ENCODE measurements around the gene TSPAN9.

The TSPAN9 gene

DNA sequence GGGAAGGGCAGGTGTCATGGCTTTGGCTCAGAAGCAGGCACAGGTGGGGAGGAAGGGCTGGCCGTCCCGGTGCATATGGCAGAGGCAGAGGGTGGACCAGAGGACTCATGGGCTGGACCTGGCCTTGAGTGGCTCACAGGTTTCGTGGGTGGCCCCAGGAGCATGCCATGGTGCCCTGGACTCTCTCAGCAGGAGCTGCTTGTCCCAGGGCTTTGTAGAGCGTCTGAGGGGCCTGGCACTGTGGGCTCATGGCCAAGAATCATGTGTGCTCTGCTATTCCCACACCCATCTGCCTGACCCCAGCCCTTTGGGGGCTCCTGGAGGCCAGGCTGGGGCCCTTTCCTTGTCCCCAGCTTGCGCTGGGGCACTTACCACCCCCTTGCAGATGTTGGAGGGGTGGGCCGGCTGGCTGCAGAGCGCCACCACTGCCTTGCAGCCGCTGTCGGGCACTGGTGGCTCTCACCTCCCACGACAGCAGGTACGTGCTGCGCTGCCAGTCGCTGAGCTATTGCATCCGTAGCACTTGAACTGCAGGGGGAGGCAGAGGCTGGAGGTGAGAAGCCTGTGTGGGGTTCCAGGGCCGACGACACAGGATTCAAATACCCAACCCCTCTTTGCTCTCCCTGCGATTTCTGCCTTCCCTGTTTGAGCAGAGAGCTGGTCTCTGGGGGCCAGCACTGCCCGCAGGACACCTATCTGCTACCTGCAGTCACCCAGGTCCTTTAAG is 226.4 kb downstream of the TSPAN9 start:
- DNase-seq = no peak

DNA sequence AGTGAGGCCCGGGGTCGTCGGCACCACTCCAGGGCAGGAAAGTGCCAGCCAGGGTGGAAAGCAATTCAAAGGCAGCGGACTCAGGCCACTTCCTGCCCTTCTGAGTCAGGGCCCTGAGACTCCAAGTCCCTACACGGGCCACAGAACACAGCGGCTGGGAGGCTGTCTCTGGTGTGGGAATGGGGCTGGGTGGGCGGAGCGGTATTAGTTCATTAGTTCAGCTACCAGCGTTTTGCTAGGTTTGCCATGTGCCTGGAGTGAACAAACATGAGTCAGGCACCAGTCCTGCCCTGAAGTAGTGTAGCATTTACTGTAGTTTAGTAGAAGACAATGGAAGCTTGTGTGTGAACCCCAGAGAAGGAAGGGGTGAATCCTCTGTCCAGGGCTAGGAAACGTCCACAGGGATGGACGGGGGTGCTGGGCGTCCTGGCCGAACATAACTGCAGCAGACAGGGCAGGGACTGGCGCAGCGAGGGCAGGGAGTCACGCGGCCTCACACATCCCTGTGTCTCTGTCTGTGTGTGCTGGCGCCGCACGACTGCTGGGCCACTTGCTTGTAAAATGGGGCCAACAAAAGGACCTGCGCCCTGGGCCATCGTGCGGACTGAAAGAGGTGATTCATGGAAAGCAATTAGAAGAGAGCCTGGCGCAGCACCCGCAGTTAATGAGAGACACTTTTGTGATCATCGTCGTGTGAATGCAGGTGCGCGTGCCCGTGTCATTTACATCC is 227.4 kb downstream of the TSPAN9 start:
- no peak for DNase-seq

DNA sequence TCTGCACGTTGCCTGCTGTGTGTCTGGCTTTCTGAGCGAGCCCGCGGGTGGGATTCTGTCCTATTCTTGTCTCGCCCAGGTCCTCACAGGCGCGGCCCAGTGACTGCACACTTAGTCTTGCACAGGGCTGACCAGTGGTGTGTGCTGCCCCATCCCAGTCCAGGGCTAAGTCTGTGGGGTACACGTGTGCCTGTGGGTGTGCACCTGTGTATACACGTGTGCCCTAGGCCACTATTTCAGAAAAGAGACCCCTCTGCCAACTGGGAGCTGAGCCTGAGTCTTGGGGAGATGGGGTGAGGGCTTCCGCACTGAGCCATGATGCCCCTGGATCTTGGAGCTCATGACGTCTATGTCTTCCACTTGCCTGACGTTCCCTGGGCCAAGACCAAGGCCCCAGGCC is 228.3 kb downstream of the TSPAN9 start:
- no peak for DNase-seq

DNA sequence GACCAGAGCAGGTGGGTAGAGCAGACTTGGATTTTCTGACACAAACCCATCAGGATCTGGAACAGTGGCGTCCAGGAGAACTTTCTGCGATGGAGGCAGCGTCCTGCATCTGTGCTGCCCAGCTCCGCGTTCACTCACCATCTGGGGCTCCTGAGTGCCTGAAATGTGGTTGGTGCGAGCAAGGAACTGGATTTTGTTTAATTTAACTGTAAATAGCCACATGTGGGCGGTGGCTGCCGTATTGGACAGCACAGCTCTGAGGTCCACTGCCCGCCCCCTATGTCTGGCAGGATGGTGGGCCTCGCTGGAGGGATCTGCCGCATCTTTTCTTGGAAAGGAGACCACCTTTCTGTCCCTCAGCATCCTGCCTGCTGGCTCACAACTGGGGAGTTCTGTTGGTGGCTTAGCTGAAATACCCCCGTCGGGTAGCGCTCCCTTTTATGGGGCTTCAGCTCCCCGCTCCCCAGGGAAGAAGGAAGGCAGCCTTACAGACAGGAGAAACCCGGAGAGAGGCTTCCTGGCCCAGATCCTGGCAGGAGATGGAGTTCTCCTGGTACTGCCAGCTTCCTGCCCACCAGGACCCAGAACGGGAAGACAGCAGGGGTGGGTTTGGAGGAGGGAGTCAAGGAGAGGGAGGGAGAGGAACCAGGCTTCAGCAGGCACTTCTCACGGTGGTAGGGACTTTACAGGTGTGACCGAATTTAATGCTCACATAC is 228.9 kb downstream of the TSPAN9 start:
- no peak for DNase-seq

DNA sequence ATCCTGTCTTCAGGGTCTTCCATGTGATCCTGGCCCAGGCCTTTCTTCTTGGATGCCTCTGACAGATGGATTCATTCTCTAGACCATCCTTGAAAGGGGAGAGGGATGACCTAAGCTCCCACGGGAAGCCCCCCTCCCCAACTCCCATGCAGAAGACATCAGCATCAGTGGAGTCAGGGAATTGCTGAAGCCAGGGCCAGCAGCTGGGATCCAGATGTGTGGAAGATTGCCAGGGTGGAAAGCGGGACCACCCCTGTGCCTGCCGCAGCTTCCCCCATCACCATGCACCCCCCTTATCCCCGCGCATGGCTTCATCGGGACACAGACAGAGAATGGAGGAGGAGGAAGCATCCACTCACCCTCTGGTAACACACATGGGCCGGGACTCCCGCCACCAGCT is 230.2 kb downstream of the TSPAN9 start:
- DNase-seq = no peak

DNA sequence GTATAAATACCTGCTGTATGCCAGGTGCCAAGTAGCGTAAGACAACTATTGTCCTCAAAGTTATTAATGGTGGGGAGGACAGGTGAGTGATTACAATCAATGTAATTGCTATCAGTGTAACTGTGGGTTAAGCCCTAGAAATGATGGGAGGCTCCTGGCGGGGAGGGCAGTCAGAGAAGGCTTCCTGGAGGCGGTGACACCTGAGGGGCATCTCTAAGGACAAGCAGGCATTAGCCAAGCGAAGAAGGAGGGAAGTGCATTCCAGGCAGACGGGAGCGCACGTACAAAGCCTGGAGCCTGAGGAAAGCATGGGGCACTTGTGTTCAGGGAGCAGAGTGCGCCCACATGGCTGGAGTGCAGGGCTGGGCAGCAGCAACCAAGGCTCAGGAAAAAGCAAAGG is 230.9 kb downstream of the TSPAN9 start:
- DNase-seq = no peak

DNA sequence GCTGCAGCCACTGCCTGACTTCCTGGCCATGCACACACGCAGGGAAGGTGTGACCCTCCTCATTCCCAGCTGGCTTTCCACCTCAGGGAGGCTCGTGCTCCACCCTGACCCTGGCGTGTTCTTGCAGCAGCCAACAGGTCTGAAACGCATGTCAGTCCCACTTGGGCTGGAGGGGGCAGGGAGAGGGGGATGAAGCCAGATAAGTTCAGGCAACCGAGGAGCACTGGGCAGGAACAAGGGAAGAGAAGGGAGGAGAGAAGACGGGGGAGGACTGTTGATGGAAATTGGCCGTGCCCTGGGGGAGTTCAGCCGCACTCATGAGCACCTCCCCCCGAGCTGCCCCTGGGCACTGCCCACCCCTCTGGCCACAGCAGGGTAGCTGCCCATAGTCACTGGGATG is 231.4 kb downstream of the TSPAN9 start:
- no peak for DNase-seq

DNA sequence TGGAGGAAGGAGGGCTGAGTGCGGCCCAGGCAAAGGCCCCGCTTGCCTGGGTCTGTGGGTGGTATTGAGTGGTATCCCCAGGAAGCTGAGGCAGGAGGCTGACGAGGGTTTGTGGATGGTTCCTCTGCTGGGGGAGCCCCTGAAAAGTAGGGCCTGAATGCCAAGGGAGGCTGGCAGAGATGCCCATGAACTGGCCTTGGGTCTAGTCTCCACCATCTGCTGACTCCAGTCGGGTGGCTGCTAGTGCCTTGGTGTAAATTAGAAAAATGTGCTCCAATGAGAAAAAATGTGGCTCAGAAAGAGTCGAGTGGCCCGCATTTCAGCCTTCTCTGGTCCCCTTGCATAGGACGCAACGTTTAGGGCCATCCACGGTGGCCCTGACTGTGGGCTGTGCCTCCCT is 232.6 kb downstream of the TSPAN9 start:
- no peak for DNase-seq

DNA sequence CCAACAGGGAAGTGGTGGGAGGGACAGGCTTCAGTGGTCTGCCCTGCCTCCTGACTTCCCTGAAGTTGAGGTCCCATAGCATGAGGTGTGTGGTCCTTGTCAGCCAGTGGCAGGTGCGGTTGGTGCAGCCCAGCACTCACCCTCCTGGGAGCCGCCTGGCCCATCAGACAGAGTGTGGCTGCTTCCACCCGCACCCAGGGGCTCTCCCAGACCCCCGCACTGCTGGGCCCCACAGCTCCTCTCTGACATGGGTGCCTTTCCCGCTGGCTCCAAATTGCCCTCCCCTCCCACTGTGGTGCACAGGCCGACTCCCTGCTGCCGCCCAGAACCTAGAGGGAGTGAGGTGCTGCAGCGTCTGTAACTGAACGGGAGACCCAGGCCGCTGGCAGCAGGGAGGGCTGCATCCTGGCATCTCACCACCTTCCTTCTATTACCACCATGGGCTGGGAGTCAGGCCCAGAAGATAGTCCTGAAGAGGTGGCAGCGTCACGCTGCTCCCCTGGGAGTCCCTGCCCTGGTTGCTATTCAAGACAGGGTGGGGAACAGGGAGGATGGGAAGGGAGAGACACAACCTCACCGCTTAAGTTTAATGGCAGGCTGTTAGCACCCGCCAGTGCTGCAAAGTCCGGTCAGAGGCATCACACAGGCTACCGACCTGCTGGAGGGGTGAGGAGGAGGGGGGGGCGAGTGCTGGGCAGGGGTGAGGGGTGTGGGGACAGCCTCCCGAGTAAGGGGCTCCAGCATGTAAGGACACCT is 233.3 kb downstream of the TSPAN9 start:
- DNase-seq = no peak

DNA sequence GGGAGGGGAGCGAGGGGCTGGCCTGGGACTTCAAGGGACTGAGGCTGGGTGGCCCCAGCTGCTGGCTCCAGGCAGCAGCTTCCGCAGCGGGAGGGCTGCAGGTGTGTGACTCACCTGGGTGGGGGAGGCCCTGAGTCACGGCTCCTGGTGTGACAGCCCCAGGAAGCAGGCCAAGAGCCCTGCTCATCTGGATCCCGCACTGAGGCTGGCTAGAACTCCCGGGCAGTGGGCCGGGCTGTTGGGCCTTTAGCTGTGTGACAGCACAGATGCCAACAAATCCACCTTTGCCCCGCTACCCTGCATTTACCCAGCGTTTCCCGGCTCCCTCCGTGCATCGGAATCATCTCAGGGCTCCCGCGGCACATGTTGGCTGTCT is 233.8 kb downstream of the TSPAN9 start:
- no peak for DNase-seq

DNA sequence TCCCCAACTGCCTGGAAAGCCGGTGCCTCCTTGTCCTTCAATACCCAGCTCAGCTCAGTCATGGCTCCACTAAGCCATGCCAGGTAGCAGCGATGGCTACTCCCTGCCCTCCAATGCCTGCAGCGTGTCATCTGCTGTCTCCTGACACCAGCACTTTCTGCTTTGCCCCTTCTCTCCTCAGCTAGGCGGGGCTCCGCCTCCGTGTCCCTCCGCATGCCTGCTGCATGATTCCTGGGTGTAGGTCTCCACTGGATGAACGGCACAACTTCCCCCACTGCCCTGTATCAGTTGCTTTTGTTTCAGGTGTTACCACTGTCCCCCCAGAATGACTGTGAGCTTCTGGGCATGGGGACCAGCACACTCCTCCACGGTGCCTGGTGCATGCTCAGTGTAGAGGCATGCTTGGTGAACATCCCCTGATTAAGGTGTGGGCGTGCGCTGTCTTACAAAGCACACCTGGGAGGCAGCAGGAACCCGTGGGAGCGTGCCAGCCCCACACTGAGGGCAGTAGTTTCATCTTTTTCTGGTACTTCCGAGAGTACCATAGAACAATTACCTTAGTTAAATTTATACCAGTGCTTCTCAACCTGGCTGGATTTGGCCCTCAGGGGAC is 234.4 kb downstream of the TSPAN9 start:
- DNase-seq = no peak

DNA sequence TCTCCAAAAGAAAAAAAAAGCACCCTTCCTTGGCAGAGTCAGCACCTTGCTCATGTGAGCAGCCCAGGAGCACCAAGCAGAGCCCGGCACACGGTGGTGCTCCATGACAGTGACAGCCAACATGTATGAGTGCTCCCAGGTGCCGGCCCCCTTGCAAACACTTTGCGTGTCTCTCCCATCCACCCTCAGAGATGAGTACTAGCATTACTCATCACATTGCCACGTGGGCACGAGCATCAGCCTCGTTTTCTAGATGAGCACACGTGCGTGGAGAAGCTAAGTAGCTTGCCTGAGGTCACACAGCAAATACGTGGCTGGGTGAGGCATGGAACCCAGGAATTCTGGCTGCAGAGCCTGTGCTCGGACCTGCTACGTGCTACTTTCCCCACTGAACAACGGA is 235.9 kb downstream of the TSPAN9 start:
- no peak for DNase-seq

DNA sequence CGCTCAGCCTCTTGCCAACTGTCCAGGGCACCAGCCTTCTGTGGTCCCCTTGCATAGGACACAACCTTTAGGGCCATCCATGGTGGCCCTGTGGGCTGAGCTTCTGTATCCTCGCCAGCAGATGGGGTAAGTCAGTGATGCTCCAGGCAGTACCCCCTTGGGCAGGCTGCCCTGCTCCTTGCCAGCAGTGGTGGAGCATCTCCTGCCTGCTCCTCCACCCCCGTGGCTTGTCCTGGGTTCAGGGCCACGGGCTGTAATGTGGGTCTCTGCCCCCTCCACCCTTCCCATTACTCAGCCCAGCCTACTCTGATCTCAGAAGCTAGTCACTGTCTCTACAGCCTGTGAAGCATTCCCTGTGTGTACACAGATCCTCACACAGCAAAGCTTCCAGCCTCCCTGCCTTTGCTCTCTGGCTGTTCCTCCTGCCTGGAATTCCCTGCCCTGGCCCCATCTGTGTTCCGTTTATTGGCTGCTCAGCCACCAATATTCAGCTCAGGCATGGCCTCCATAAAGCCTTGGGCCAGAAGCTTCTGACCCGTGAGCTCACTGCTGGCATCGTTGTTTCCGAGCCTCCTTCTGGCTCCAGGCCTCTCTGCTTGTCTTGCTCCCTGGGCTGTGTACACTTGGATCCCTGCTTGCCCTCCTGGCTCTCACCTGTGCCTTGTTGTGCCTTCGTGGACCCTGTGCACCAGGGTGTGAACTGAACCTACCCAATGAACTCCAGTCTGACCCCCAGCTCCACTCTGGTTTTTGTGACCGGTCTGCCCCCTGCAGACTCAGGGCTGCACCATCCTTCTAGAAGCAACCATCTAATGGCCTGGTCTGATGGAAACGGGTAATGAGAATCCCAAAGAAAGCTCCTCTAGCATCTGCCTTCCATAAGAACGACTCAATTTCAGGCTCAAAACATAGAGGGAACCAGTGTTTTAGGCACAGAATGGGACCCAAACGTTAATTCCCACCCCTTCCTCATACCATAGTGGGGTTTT is 236.8 kb downstream of the TSPAN9 start:
- no peak for DNase-seq

DNA sequence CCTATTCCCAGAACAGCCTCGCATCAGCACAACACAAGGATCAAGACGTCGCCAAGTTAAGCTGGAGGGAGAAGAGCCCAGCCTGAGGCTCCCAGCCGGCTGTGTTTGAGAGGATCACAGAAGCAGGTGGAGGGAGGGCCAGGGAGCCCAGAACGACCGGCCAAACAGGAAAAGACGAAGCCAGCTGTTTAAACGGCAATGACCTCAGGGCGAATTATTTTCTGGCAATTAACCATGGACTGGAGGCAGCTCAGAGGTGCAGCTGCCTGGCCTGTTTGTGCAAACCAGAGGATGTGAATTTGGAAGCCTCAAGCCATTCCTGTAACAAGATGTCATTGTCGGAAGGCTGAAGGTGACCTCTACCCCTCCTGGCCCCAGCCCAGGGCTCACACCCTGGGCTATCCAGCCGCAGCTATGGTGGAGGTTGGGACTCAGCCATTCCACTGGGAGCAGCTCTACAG is 238.1 kb downstream of the TSPAN9 start:
- no peak for DNase-seq

DNA sequence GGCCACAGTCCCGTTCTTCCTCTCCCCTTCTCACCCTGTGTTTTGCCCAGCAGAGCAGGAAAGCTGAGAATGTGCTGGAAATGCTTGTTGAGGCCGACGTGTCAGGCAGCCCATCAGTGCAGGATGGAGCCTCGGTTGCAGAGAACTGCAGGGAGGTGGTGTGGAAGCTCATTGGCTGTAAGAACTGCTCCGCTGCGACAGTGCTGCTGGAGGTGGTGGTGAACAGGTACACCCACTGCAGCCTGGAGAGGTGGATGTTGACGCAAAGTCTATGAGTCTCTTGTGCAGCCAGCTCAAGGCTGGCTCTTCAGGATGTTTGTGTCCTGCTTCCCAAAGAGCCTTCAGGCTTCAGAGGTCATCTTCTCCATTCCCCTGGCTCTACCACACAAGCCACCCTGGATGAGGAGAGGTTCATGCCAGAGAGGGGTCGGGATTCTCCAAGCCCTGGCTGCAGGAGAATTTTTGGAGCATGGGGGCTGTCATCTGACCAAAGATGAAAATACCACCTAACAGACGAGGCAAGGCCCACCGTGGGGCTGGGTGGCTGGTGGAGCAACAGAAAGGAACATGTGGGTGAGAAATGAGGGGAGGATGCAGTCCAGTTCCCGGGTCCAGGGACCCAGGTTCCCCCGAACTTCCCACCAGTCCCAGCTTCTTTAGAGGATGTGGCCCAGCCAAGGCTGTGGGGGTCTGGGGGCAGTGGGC is 239.7 kb downstream of the TSPAN9 start:
- no peak for DNase-seq

DNA sequence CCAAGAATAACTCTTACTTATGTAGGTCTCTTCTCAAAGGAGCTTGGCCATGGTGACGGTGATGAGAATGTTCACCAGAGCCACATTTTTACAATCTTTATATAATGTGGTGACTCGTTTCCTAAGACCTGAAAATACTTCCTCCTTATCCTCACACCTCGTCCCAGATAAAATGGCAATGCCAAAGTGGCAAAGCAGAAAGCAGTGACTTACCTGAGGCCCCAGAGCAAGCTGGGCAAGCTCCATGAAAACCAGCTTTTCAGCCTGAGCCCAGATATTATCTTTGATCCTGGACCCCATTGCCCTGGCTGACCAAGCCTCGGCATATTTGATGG is 240.3 kb downstream of the TSPAN9 start:
- DNase-seq = no peak

DNA sequence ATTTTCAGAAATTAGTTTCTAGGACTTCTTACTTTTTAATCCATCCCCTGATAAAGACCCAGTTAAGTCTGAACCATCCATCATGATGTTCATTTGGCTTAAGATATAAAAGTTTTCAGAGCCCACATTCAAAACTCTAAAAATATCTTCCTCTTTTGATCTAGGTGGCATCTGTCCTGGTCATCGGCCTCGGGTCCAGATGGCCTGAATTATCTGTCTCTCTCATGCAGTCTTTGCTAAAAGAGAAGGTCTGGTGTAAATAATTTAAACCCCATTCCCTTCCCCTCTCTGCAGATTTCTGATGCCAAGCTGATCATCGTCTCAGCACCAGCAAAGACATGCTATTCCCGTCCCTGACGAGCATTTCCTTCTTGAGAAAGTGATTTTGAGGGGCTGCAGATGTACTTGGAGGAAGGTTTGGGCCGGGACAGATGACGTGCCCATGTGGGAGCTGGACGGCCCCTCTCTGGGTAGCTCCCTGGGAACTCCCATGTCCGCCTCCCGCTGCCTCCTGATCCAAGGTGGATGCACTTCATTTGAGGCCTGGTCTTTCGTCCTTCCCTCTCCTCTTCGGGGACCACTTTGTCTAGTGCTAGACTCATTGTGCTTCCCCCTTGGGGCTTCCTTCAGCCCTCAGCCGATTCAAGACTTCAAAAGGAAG is 240.8 kb downstream of the TSPAN9 start:
- DNase-seq = no peak

DNA sequence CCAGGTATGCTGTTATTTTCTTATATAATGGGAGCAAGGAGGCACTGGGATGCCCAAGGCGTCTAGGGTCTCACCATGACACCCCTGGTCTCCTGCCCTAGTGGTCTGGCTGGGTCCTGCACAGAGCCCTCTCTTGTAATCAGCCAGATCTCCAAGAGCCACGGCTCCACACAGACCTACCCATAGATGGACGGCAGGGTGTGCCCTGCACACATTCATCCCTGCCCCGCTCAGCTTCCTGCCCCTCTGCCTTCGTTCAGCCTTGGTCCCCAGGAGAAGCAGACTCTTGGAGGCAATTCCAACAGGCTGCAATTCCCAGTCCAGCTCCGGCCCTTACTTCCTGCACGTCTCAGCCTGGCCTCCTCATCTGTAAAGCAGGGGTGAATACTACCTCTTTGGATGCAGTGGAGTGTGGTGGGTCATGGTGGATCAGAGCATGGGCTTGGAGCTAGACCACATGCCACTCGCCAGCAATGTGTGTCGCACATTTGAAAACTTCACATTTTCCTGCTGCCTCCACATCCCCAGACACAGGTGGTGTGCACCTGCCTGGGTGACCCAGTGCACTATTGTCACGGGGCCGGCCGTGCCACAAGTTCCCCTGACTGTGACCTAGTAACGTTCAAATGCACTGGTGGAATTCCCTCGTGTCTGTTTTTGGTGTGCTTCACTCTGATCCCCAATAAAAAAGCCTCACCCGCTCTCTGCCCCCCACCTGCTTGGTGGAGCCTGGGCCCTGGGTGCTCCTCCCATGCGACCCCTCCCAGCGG is 242.7 kb downstream of the TSPAN9 start:
- no peak for DNase-seq

DNA sequence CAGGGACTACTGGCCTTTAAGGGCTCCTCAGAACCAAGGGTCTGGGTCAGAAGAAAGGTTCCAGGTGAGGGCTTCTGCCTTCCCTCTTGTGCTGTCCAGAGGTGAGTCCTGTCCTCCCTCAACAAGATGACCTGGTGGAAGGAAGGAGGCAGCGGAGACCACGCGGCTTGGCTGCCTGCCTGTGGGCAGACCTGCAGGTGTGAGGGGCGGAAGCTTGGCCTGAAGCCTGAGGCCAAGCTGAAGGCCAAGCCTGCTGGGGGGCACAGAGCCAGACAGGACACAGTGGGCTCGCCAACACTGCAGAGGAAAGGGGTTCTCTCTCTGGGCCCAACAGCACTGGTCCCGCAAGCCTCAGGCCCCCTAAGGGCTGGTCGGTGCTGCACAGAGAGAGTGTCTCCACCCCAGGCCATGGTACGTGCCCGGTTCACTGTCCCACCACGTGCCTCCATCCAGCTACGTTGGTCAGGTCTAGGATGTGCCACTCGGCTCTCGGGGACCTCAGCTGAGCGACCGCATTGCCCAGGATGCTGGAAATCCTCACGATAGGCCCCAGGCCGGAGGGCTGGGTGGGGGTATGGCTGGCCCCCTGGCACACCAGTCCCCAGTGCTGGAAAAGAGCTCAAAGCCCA is 243.8 kb downstream of the TSPAN9 start:
- DNase-seq = no peak
